ENCODE results near the gene SEPTIN10.

The SEPTIN10 gene

DNA sequence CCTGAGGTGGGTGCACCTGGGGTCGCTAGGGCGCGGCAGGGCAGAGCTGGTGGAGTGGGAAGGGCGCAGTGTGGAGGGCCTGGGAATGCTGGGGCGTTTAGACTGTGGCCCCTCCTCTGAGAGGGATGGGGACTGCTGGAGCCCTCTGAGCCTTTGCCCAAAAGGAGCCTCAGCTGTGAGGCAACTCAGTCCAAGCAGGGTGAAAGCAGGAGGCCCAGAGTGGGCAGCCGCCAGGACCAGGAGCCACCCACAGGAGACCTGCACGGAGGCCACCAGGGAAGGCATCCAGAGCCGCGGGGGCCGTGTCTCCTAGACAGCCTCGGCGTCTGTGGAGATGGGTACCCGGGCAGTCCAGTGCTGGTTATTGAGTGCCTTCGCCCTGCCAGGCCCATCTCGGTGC, 114.9 kb downstream of the SEPTIN10 start:
- H3K4me1 Mint-ChIP-seq (ENCODE audit: low read depth): no peaks in the 10 kb centered on the region
- no peaks in the 10 kb centered on the region for H3K27me3 Mint-ChIP-seq
- no peak overlapping the region for H3K4me3 Mint-ChIP-seq
- H3K36me3 Mint-ChIP-seq (ENCODE audit: low read depth): no peaks in the 10 kb centered on the region
- no peaks in the 10 kb centered on the region for H3K9me3 Mint-ChIP-seq
- DNase-seq: no peak
- H3K27ac Mint-ChIP-seq: no peak overlapping the region

GRCh38 chr2:109497911-109498870, 115.6 kb downstream of the SEPTIN10 start:
- Mint-ChIP-seq H3K36me3 (ENCODE audit: low read depth) (no peaks in the 10 kb centered on the region), H3K9me3 (no peaks in the 10 kb centered on the region), H3K27ac (no peak overlapping the region), H3K4me3 (no peak overlapping the region), H3K27me3 (no peaks in the 10 kb centered on the region), H3K4me1 (ENCODE audit: low read depth) (no peaks in the 10 kb centered on the region)
- no peak for DNase-seq

DNA sequence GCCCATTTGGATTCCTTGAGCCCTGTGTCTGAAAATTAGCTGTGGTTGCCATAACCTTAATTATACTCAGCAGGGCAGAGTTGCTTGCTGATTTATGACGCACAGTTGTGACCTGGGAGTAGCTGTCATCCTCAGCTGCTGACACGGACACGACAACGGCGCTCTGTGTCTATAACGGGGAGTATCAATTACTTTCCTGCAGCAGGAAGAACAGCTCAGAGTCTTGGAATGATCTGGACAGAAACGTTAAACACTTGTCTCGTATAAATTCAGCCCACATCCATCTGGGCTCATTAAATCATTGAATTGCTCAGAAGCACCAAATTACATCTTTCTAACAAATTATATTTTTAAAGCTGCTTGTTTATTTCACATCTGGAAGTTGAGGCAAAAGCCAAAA, 116.3 kb downstream of the SEPTIN10 start:
- Mint-ChIP-seq H3K27me3 (no peaks in the 10 kb centered on the region), H3K4me3 (no peak overlapping the region), H3K9me3 (no peaks in the 10 kb centered on the region), H3K36me3 (ENCODE audit: low read depth) (no peaks in the 10 kb centered on the region), H3K4me1 (ENCODE audit: low read depth) (no peaks in the 10 kb centered on the region), H3K27ac (no peak overlapping the region)
- DNase-seq: no peak

DNA sequence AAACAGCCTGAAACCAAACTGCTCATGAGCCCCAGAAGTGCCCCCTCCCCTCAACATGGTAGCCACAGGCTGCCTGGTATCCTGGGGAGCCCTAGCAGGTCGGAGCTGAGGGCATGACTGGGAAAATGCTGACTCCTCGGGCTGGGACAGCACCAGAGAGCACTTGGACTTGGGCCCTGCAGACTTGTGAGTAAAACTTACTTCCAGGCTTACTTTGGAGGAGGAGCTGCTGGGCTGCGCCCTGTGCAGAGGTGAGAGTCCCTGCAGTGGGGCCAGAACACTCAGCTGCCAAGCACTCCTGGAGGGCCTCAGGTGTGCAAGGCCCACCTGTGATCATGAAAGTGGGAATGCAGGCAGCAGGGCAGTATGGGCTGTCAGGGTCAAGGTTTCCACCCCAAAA, 119.4 kb downstream of the SEPTIN10 start:
- no peaks in the 10 kb centered on the region for H3K4me1 Mint-ChIP-seq (ENCODE audit: low read depth)
- DNase-seq: no peak
- no peaks in the 10 kb centered on the region for H3K27me3 Mint-ChIP-seq
- H3K36me3 Mint-ChIP-seq (ENCODE audit: low read depth): no peaks in the 10 kb centered on the region
- H3K27ac Mint-ChIP-seq: no peak overlapping the region
- no peaks in the 10 kb centered on the region for H3K9me3 Mint-ChIP-seq
- H3K4me3 Mint-ChIP-seq: no peak overlapping the region

GRCh38 chr2:109493176-109493935, 120.4 kb downstream of the SEPTIN10 start:
- Mint-ChIP-seq H3K36me3 (ENCODE audit: low read depth) (no peaks in the 10 kb centered on the region), H3K4me1 (ENCODE audit: low read depth) (no peaks in the 10 kb centered on the region), H3K27me3 (no peaks in the 10 kb centered on the region), H3K4me3 (no peak overlapping the region), H3K27ac (no peak overlapping the region), H3K9me3 (no peaks in the 10 kb centered on the region)
- DNase-seq: no peak

All from activated T-cell treated with anti-CD3 and anti-CD28 coated beads, Interleukin-2, amount 50 U/mL, for 24 hours (primary cell).